GM03348 (cell line): ENCODE results near the gene CLTCL1.
"Not testable (repeated sequence)": the region's sequence is repeated elsewhere in the genome, so short reads cannot be mapped to it uniquely, and the experiment has no call there.

ENCODE experiments used
- DNase-seq: peaks from one replicate; pipeline ENCODE4 v3.0.0; 2012; ENCODE audit warnings: low spot score

CLTCL1 gene

GRCh38 chr22:19175602-19176174 is 115.8 kb downstream of the CLTCL1 start:
- no peak for DNase-seq

GRCh38 chr22:19175026-19175601 is 116.4 kb downstream of the CLTCL1 start:
- DNase-seq, result no peak

- peak; percentile 78 for DNase-seq
These were observed 117.2 kb downstream of the CLTCL1 start for GRCh38 chr22:19174106-19175025.

GRCh38 chr22:19173047-19174035 is 118.2 kb downstream of the CLTCL1 start:
- no peak for DNase-seq

- DNase-seq, result no peak
These were observed 119.1 kb downstream of the CLTCL1 start for GRCh38 chr22:19172213-19173046.

GRCh38 chr22:19169947-19170318 is 121.6 kb downstream of the CLTCL1 start:
- no peak for DNase-seq

GRCh38 chr22:19169002-19169946 is 122.2 kb downstream of the CLTCL1 start:
- DNase-seq, result peak; percentile 35

- DNase-seq, result no peak
These were observed 123.2 kb downstream of the CLTCL1 start for GRCh38 chr22:19168088-19168890.

GRCh38 chr22:19167106-19167869 is 124.2 kb downstream of the CLTCL1 start:
- DNase-seq, result no peak

- no peak for DNase-seq
These were observed 125.1 kb downstream of the CLTCL1 start for GRCh38 chr22:19166421-19166820.

GRCh38 chr22:19164425-19164824 is 127.1 kb downstream of the CLTCL1 start:
- no peak for DNase-seq

- DNase-seq, result not testable (repeated sequence)
These were observed 132.9 kb downstream of the CLTCL1 start for GRCh38 chr22:19158649-19159048.

GRCh38 chr22:19156109-19156508 is 135.4 kb downstream of the CLTCL1 start:
- not testable (repeated sequence) for DNase-seq

- no peak for DNase-seq
These were observed 138.3 kb downstream of the CLTCL1 start for GRCh38 chr22:19152942-19153883.

GRCh38 chr22:19151329-19152191 is 140.0 kb downstream of the CLTCL1 start:
- DNase-seq, result no peak
